Activated CD4-positive, alpha-beta T cell treated with anti-CD3 and anti-CD28 coated beads for 48 hours (primary cell): ENCODE results near the gene YOD1.

Experiments used
- DNase-seq: peaks from one replicate; pipeline ENCODE4 v3.0.0-alpha.2; 2020

Gene YOD1

GRCh38 chr1:207004931-207005830 is 45.8 kb downstream of the YOD1 start:
- DNase-seq: peak; percentile 55

GRCh38 chr1:207003210-207003609 is 47.8 kb downstream of the YOD1 start:
- DNase-seq: no peak

GRCh38 chr1:207002724-207003146 is 48.3 kb downstream of the YOD1 start:
- DNase-seq: no peak

GRCh38 chr1:207001492-207002245 is 49.3 kb downstream of the YOD1 start:
- DNase-seq: no peak

GRCh38 chr1:207000651-207001291 is 50.2 kb downstream of the YOD1 start:
- DNase-seq: no peak

- DNase-seq: no peak
Measured at GRCh38 chr1:206998816-206999215, 52.2 kb downstream of the YOD1 start.
